ENCODE data around the gene ZNF319. TPM values are rescaled to one million over a fixed set of nuclear protein-coding genes. Genes with fewer than 3 reads are reported as not detected.

Gene ZNF319
- total and polyA plus RNA-seq, 2 of the 13 experiments (the other 11 are each of a cell fraction or from before 2014, with no cell fraction given), result 2.4 to 3.6 TPM

GRCh38 chr16:58000706-58001676, 519 bp upstream of the ZNF319 start, which contains the start of gene USB1 (continued):
- no peak for TF ChIP-seq TFE3 (CRISPR knock-in tag; IDR thresholded peaks at IDR 0.05)
- TF ChIP-seq ZEB1 (IDR thresholded peaks at IDR 0.05; ENCODE audit: insufficient replicate concordance, low read depth), result peak; percentile 21
- TF ChIP-seq FOSL1 (CRISPR knock-in tag; IDR thresholded peaks at IDR 0.05; ENCODE audit: borderline replicate concordance), result 0 out of 2 replicates have a peak, but pooled peaks have one; percentile 5
- TF ChIP-seq MLLT10 (CRISPR knock-in tag; IDR thresholded peaks at IDR 0.05), result no peak
- TF ChIP-seq ASH2L (IDR thresholded peaks at IDR 0.05; ENCODE audit: insufficient read length, low read depth, low read length), result peak; percentile 88
- peak; percentile 65; the same call in 1 of the 2 replicates for TF ChIP-seq ZNF124 (CRISPR knock-in tag; IDR thresholded peaks at IDR 0.05)
- TF ChIP-seq FOSL2 (CRISPR knock-in tag; IDR thresholded peaks at IDR 0.05), result peak; percentile 29
- TF ChIP-seq HMG20B (CRISPR knock-in tag; conservative IDR thresholded peaks at IDR 0.05), result no peak
- peak; percentile 55; the same call in 1 of the 2 replicates for TF ChIP-seq TBX2 (CRISPR knock-in tag; IDR thresholded peaks at IDR 0.05; ENCODE audit: borderline replicate concordance)
- TF ChIP-seq HES4 (CRISPR knock-in tag; IDR thresholded peaks at IDR 0.05; ENCODE audit: borderline replicate concordance), result no peak; the same call in 1 of the 2 replicates
- no peak for TF ChIP-seq GPN1 (CRISPR knock-in tag; IDR thresholded peaks at IDR 0.05; ENCODE audit: borderline replicate concordance)
- TF ChIP-seq NKX3-1 (CRISPR knock-in tag; IDR thresholded peaks at IDR 0.05), result 0 out of 2 replicates have a peak, but pooled peaks have one; percentile 46
- TF ChIP-seq KAT7 (CRISPR knock-in tag; IDR thresholded peaks at IDR 0.05; ENCODE audit: borderline replicate concordance), result peak; percentile 44; the same call in 1 of the 2 replicates
- 0 out of 2 replicates have a peak, but pooled peaks have one; percentile 26 for TF ChIP-seq SALL2 (CRISPR knock-in tag; IDR thresholded peaks at IDR 0.05)
- TF ChIP-seq TRIM24 (CRISPR knock-in tag; IDR thresholded peaks at IDR 0.05), result no peak
- peak; percentile 51 for TF ChIP-seq SALL1 (CRISPR knock-in tag; IDR thresholded peaks at IDR 0.05)
- TF ChIP-seq ATF7 (IDR thresholded peaks at IDR 0.05), result no peak
- peak; percentile 53; the same call in 1 of the 2 replicates for TF ChIP-seq ATF7 (CRISPR knock-in tag; IDR thresholded peaks at IDR 0.05)
- TF ChIP-seq ATAD3A (CRISPR knock-in tag; IDR thresholded peaks at IDR 0.05), result 0 out of 2 replicates have a peak, but pooled peaks have one; percentile 14
- peak; percentile 36 for TF ChIP-seq TEAD3 (CRISPR knock-in tag; optimal IDR thresholded peaks at IDR 0.05; ENCODE audit: borderline replicate concordance)
- 0 out of 2 replicates have a peak, but pooled peaks have one; percentile 63 for TF ChIP-seq ZNF33A (CRISPR knock-in tag; IDR thresholded peaks at IDR 0.05; ENCODE audit: borderline replicate concordance)
- TF ChIP-seq CENPBD1 (CRISPR knock-in tag; IDR thresholded peaks at IDR 0.05; ENCODE audit: borderline replicate concordance, low read depth), result 0 out of 2 replicates have a peak, but pooled peaks have one; percentile 50
- peak; percentile 56; the same call in 1 of the 2 replicates for TF ChIP-seq ZNF253 (CRISPR knock-in tag; IDR thresholded peaks at IDR 0.05; ENCODE audit: borderline replicate concordance)
- TF ChIP-seq SNAI1 (CRISPR knock-in tag; IDR thresholded peaks at IDR 0.05; ENCODE audit: borderline replicate concordance), result no peak
- peak; percentile 74; the same call in 1 of the 2 replicates for TF ChIP-seq ZNF121 (CRISPR knock-in tag; IDR thresholded peaks at IDR 0.05)
- TF ChIP-seq ZNF441 (CRISPR knock-in tag; IDR thresholded peaks at IDR 0.05; ENCODE audit: borderline replicate concordance), result peak; percentile 56; the same call in 1 of the 2 replicates
- TF ChIP-seq ZFP36 (IDR thresholded peaks at IDR 0.05; ENCODE audit: borderline replicate concordance, low read depth, low read length, partially characterized antibody), result no peak
- TF ChIP-seq NFIB (CRISPR knock-in tag; IDR thresholded peaks at IDR 0.05; ENCODE audit: borderline replicate concordance), result no peak
- no peak; the same call in 1 of the 2 replicates for TF ChIP-seq MZF1 (CRISPR knock-in tag; IDR thresholded peaks at IDR 0.05; ENCODE audit: borderline replicate concordance)
